ENCODE measurements around the gene CIB1.

CIB1 gene

DNA sequence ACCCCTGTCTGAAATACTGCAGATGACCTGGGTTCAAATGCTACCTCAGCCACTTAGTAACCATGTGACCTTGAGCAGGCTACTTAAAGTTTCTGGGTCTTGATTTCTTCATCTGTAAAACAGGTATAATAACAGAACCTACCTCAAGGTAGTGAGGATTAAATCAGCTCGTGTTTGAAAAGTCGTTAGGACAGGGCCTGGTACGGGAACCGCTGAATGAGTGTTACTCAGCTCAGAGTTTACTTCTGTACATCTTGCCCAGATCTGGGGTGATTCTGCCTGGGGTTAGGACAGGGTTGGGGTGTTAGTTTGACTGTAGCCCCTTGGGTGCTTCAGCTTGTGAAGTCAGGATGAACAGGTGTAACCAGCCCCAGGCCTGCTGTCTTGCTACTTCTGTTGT lies 30.8 kb downstream of the CIB1 start:
- H3K4me1 ChIP-seq, result peaks cover 59% of the 10 kb centered on the region
- peaks cover 33% of the 10 kb centered on the region for H3K36me3 ChIP-seq
- no peak overlapping the region for H3K27ac ChIP-seq
- no peak for TF ChIP-seq Cebpa-rat (IDR thresholded peaks at IDR 0.05)
- peaks cover 44% of the 10 kb centered on the region for H4K20me1 ChIP-seq
- peak overlapping the region; percentile 86; the same call in 1 of the 2 replicates for H3K4me3 ChIP-seq
- peak overlapping the region; percentile 99 for H3K4me2 ChIP-seq
- H3K27me3 ChIP-seq, result no peaks in the 10 kb centered on the region
- H3K9ac ChIP-seq, result peak overlapping the region; percentile 84; the same call in 1 of the 2 replicates
- H3K9me3 ChIP-seq, result no peaks in the 10 kb centered on the region

DNA sequence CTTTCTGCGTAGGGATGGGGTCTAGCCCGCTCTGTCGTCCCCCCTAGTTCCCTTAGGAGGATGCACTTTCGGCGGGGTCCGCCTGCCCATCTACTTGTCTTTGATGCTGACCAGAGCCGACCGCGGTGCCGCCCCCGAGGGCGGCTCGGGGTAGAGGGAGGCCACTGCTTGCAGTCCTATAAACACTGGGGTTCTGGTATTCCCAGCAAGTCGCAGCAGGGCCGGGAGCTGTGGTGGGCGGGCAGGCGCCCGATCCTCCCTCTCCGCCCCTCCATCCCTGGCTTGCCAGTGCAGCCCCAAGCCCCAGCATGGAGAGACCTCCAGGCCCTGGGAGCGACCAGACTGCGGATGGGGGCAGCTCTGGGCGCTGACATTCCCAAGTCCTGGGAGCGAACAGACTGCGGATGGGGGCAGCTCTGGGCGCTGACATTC lies 31.8 kb downstream of the CIB1 start:
- Histone ChIP-seq H3K9ac (peak overlapping the region; percentile 84), H3K4me2 (peak overlapping the region; percentile 99), H3K27me3 (no peaks in the 10 kb centered on the region), H3K27ac (peak overlapping the region; percentile 88), H4K20me1 (peaks cover 44% of the 10 kb centered on the region), H3K4me3 (peak overlapping the region; percentile 86), H3K9me3 (no peaks in the 10 kb centered on the region), H3K36me3 (peaks cover 24% of the 10 kb centered on the region), H3K4me1 (peaks cover 59% of the 10 kb centered on the region)
- no peak for TF ChIP-seq Cebpa-rat (IDR thresholded peaks at IDR 0.05)

DNA sequence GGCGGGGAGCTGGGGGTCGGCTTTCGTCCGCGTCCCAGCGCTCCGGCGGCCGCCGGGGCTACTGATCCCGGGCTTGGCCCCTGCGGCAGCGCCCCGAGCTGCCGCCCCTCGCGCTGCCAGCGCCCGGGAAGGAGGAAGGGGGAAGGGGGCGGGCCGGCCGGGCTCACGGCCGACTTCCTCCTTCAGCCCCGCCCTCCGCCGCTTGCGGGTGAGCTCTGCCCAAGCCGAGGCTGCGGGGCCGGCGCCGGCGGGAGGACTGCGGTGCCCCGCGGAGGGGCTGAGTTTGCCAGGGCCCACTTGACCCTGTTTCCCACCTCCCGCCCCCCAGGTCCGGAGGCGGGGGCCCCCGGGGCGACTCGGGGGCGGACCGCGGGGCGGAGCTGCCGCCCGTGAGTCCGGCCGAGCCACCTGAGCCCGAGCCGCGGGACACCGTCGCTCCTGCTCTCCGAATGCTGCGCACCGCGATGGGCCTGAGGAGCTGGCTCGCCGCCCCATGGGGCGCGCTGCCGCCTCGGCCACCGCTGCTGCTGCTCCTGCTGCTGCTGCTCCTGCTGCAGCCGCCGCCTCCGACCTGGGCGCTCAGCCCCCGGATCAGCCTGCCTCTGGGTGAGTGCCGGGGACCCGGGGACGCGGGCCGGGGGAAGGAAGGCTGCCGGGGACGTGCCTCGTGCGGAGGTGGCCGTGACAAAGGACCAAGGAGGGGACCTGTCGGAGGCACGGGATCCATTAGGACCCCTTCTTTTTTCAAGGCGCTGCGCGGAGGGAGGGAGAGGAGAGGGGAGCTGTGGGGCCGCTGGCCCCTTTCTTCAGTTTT lies 32.4 kb downstream of the CIB1 start, which contains the start of gene SEMA4B:
Gene SEMA4B (plus strand): TSS at position 201 of the 814 bp plus-strand sequence. CDS start 249 bp downstream, at position 450.
- peak within 1 kb of the TSS; percentile 88 for H3K27ac ChIP-seq
- no peaks in the 10 kb centered on the region for H3K27me3 ChIP-seq
- H3K4me2 ChIP-seq, result peak within 1 kb of the TSS; percentile 99
- peaks cover 17% of the 10 kb centered on the region for H3K36me3 ChIP-seq
- peak within 1 kb of the TSS; percentile 86 for H3K4me3 ChIP-seq
- peaks cover 56% of the 10 kb centered on the region for H3K4me1 ChIP-seq
- no peak for TF ChIP-seq Cebpa-rat (IDR thresholded peaks at IDR 0.05)
- H3K9me3 ChIP-seq, result no peaks in the 10 kb centered on the region
- H3K9ac ChIP-seq, result peak within 1 kb of the TSS; percentile 84
- H4K20me1 ChIP-seq, result peaks cover 44% of the 10 kb centered on the region

DNA sequence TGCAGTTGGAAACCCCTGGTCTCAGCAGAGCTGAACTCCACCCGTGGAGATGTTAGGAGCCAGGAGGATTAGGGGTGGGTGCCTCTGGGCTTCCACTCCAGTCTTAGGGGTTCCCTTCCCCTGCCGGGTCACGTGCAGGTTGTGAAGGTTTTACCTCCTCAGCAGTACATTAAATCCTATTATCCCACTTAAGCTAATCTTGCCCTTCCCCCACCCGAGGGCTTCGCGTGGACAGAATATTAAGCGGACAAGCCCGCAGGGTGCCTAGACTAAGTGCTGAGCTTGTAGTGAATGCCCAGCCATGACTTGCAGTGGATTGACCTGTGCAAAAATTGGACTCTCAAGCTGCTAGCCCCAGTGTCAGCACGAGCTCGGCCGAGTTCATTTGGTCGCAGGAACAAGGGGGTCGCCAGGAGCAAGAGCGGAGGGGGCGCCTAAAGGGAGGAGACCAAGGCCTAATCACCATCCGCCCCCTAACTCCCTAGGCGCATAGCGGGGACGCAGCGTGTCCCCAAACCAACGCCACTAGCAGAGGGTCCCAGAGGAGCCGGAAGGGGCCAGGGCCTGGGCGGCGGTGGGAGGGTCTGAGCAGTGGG lies 33.1 kb downstream of the CIB1 start:
- Histone ChIP-seq H3K4me3 (peak overlapping the region; percentile 86), H3K27ac (peak overlapping the region; percentile 88), H3K9me3 (no peaks in the 10 kb centered on the region), H3K27me3 (no peaks in the 10 kb centered on the region), H3K9ac (peak overlapping the region; percentile 84), H3K4me2 (peak overlapping the region; percentile 99), H3K4me1 (peaks cover 50% of the 10 kb centered on the region), H4K20me1 (peaks cover 41% of the 10 kb centered on the region), H3K36me3 (peaks cover 11% of the 10 kb centered on the region; the same call in 1 of the 2 replicates)
- TF ChIP-seq Cebpa-rat (IDR thresholded peaks at IDR 0.05), result no peak

DNA sequence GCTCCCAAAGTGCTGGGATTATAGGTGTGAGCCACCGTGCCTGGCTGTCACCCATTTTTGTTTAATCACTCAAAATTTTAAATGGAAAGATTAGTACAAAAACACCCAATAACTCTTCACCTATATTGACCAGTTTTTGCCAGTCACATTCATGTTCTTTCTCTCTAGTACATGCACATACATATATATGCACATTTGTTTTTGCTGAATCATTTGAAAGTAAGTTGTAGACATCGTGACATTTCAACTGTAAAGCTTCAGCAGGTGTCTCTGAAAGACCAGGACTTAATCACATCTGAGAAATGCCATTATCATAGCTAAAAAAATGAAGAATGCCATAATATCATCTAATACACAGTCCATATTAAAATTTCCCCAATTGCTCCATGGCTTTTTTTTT lies 39.1 kb downstream of the CIB1 start:
- Histone ChIP-seq H3K4me1 (peaks cover 57% of the 10 kb centered on the region), H3K4me2 (peak overlapping the region; percentile 97; the same call in 1 of the 2 replicates), H3K4me3 (no peak overlapping the region), H3K27ac (no peak overlapping the region), H3K36me3 (no peaks in the 10 kb centered on the region), H3K27me3 (no peaks in the 10 kb centered on the region), H3K9me3 (no peaks in the 10 kb centered on the region), H3K9ac (no peak overlapping the region), H4K20me1 (no peaks in the 10 kb centered on the region)
- TF ChIP-seq Cebpa-rat (IDR thresholded peaks at IDR 0.05), result no peak

DNA sequence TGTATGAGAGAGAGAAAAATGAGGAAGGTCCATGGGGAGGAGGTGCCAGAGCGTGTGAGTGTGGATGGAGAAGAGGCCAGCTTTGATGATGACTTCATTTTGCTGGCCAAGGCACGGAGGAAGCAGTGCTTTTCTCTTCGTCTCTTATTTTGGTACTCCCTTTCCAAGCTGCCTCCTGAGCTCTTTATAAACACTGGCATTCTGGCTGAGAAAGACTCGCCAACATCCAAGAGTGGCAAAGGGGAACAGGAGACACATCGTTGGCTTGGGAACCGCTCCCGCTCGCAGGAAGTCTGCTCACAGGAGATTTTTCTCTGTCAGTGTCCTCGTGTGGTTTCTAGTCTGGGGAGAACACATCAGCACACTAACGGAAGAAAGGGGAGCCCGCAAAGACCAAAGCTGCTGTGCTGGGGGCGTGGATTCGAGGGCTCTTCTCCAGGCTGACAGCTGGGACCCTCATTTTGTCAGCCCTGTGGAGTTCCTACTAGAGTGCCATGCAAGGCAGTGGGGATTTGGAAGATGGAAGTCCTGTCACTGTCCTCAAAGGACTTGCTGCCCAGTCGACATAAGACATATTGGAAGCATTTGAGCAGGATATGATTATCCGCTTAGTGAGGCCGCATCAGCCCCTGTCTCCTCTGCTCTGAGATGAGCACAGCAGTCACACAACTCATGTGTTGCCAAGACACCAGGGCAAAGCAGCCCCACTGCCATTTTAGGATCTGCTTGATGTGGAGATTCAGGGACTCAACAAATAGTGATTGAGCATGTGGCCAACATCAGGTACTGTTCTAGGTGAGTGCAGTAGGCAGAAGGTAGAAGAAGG lies 40.6 kb downstream of the CIB1 start:
- Histone ChIP-seq H3K27ac (peak overlapping the region; percentile 98), H3K27me3 (no peaks in the 10 kb centered on the region), H3K36me3 (no peaks in the 10 kb centered on the region), H3K9me3 (no peaks in the 10 kb centered on the region), H3K4me2 (peak overlapping the region; percentile 97), H3K4me3 (peak overlapping the region; percentile 53), H4K20me1 (no peaks in the 10 kb centered on the region), H3K4me1 (peaks cover 71% of the 10 kb centered on the region), H3K9ac (peak overlapping the region; percentile 91)
- no peak for TF ChIP-seq Cebpa-rat (IDR thresholded peaks at IDR 0.05)

DNA sequence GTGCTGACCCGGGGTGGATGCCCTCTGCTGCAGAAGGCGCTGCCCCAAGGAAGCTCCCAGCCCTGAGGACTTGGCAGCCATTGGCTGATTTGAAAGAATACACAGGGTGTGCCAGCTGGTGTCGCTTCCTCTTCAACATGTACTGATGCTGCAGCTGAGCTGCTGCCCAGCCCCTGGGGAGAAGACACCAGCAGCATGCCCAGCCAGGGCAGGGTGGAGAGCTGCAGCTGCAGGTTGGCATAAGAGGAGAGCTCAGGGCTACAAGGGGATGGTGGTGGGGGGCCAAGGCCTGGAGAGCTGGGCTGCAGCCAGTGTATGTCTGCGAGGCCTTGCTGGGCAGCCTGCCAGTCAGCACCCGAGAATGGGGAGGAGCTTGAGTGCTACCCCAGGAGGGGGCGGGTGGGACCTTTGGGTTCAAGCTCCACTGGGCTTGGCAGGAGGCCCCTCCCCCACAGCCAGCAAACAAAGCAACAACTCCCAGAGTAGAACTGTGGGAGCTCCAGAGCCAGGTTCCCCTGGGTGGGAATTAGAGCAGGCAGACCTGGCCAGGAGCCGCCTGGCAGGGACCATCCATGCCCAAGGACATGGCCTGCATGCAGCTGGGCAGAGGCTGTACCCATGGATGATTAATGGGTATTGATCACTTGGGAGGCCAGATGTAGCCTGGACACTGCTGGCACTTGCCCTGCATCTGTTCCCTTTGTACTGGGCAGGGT lies 41.8 kb downstream of the CIB1 start:
- H3K4me2 ChIP-seq, result peak overlapping the region; percentile 97
- H3K4me1 ChIP-seq, result peaks cover 84% of the 10 kb centered on the region
- H3K27ac ChIP-seq, result peak overlapping the region; percentile 98
- H3K9ac ChIP-seq, result peak overlapping the region; percentile 91
- no peaks in the 10 kb centered on the region for H4K20me1 ChIP-seq
- peak overlapping the region; percentile 53 for H3K4me3 ChIP-seq
- H3K36me3 ChIP-seq, result no peaks in the 10 kb centered on the region
- H3K27me3 ChIP-seq, result no peaks in the 10 kb centered on the region
- no peak for TF ChIP-seq Cebpa-rat (IDR thresholded peaks at IDR 0.05)
- H3K9me3 ChIP-seq, result no peaks in the 10 kb centered on the region

DNA sequence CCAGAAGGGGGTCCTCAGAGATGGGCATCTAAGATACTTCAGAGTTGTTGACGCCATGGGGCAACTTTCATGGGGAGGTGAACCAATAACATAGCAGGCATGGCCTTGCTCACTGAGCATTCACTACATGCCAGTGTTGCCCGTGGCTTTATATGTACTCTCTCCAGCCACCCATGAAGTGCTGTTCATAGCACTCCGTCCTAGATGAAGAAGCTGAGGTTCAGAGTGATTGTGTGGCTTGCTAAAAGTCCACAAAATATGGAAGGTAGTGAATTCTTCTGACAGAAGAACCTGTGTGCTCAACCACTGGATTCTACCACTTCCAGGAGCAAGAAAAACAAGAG lies 42.4 kb downstream of the CIB1 start:
- peak overlapping the region; percentile 91 for H3K9ac ChIP-seq
- 0 out of 2 replicates have a peak, but pooled peaks have one; percentile 1 for TF ChIP-seq Cebpa-rat (IDR thresholded peaks at IDR 0.05)
- no peaks in the 10 kb centered on the region for H3K27me3 ChIP-seq
- no peaks in the 10 kb centered on the region for H3K36me3 ChIP-seq
- H3K4me3 ChIP-seq, result peak overlapping the region; percentile 53
- peaks cover 90% of the 10 kb centered on the region for H3K4me1 ChIP-seq
- H3K4me2 ChIP-seq, result peak overlapping the region; percentile 97
- H3K27ac ChIP-seq, result peak overlapping the region; percentile 98
- no peaks in the 10 kb centered on the region for H4K20me1 ChIP-seq
- no peaks in the 10 kb centered on the region for H3K9me3 ChIP-seq
